ENCODE results near the gene SPRED2.
A peak's percentile ranks its signal among the peaks of the same experiment; 100 is the strongest.

SPRED2 gene

GRCh38 chr2:65438137-65438899, 5.9 kb upstream of the SPRED2 start:
- DNase-seq (ENCODE audit: low read depth) = no peak

GRCh38 chr2:65437392-65438135, 5.2 kb upstream of the SPRED2 start:
- DNase-seq (ENCODE audit: low read depth) = no peak

DNA sequence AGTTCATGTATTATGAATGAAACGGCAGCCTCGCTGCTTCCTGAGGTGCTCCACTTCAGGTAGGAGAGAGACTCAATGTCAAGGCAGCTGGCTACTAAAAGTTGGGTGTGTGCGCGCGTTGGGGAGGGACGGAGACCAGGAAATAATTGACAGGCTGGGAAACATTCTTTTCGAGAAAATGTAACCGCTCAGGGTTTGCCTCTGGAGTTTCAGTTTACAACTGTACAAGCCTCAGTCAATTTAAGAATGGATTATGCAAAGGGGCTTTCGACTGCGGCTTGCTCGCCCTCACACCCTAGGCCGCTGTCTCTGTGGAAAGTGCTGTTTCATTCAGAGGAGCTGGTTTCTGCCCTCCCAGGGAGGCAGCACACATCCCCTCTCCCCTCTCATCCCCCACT, 4.4 kb upstream of the SPRED2 start:
- DNase-seq (ENCODE audit: low read depth) = no peak

DNA sequence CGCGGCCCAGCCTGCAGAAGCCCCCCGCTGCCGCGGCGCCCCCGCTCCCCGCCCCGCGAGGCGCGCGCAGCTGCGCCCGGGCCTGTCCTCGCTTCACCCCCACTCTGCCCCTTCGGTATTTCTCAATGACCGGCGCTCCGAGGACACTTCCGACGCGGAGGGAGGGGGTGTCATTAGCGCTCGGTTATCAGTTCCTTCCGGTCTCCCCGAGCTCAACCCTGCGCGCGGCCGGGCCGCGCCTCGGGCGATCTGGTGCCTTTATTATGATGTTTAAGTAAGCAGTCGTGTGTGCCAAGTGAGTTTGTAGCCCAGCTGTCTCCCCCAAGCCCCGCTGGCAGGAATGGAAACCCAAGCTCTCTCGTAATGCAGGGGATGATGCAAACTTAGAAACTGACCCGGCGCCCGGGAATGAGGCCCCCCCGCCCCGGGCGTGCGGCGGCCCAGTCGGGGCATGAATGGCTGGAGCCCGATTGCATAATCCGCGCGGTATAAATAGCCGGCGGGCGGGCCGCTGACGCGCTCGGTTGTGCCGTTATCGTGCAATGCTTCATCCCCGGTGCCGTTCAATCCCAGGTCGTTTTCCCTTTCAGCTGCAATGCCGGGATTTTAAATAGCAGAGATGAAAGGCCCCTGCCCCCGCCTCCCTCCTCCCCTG, 3.9 kb upstream of the SPRED2 start:
- DNase-seq (ENCODE audit: low read depth) = peak; percentile 87

- no peak for DNase-seq (ENCODE audit: low read depth)
Observed at GRCh38 chr2:65435625-65436168, 3.3 kb upstream of the SPRED2 start.

GRCh38 chr2:65434592-65435241, 2.3 kb upstream of the SPRED2 start:
- no peak for DNase-seq (ENCODE audit: low read depth)

GRCh38 chr2:65431421-65432226, 775 bp downstream of the SPRED2 start:
- no peak for DNase-seq (ENCODE audit: low read depth)

DNA sequence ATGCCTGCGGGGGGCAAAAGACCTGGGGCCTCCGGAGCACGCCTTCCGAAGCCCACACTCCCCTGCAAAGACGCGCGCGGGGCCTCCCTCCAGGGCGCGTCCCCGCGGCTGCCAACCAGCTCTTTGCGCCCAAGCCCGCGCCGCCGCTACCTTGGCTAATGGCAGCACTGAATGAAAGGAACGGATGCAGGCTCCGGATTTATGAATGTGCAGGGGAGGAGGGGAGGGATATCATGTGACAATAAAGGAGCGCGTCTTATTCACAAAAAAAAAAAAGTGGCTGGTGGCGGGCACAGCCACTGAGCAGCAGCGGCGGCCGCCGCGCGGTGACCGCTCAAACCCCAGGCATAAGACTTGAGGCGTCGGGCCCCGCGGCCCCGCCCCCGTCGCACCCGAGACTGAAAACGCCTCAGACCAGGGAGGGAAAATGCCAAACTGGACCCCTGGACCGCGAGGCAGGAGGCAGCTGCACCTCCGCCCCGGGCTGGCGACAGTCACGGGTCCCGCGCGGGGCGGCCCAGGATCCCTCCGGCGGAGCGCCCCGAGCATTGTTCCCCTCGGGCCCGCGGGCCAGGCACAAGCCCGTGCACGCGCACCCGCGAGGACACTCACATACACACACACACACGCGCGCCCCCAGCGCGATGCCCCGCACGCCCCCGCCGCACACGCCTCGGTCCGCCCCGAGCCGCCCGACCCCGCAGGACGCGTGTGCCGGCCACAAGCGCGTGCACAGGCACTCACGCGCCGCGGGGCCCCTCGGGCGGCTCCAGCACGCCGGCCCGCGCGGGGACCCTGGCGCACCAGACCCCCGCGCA, 1.6 kb downstream of the SPRED2 start:
- no peak for DNase-seq (ENCODE audit: low read depth)

DNA sequence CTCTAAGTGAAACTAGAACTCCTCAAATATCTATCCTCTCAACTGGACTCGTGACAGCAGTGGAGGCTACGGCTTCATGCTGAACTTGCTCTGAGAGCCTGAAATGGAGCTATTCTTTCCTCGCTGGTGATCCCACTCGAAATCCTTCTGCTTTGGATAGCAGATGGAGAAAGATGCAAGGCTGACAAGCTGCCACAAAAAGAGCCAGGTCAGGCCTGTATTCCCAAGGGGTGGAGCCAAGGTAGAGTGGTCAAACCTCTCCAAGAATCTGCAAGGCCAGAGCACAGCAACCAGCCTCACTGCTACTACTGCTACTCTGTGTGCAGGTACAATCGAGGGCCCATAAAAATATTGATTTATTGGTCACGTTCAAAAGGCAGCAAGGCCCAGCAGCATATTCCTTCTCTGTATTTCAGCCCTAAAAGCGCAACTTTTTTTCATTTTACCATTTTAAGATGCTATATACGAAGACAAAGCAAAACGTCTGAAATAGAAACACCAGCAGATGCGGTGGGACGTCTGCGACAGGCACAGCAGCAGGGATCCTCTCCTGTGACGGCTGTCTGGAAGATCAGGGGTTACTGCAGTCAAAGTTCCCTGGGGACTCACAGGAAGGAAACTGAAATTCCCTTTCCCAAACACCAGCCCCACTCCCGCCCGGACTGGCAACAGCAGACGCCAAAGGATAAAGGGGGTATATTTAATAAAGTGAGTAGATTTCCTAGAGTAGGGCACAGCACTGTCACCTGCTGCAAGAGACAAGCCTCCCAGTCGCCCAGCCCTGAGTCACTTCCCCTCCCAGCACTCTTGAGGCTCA, 2.4 kb downstream of the SPRED2 start:
- no peak for DNase-seq (ENCODE audit: low read depth)

- no peak for DNase-seq (ENCODE audit: low read depth)
Observed at GRCh38 chr2:65427532-65427931, 4.9 kb downstream of the SPRED2 start.

DNA sequence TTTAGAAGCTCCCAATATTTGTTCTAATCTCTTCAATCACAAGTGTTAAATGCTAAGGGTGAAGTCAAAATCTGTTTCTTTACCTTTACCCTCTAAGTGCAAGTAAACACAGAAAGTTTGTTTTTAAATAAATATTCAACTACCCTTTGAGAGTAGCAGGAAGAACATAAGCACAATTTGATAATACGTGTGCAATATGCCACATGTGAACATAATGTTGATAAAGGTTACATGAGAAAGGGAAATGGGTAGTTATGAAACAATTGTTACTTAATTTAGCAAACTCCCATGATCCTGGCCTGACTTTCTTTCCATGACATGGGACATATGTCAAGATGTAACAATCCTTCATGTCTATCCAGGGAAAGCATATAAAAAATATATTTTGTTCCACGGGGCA, 7.1 kb downstream of the SPRED2 start:
- no peak for DNase-seq (ENCODE audit: low read depth)

DNA sequence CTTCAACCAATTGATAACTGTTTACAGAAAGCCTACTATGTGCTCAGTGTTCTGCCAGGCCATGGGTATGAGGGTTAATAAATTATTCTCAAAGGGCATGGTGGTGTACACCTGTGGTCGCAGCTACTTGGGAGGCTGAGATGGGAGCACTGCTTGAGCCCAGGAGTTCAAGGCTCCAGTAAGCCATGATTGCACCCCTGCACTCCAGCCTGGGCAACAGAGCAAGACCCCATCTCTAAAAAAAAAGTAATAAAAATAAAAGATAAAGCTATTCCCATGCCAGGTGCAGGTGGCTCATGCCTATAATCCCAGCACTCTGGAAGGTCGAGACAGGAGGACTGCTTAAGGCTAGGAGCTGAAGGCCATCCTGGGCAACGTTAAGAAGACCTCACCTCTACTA, 8.0 kb downstream of the SPRED2 start:
- no peak for DNase-seq (ENCODE audit: low read depth)

DNA sequence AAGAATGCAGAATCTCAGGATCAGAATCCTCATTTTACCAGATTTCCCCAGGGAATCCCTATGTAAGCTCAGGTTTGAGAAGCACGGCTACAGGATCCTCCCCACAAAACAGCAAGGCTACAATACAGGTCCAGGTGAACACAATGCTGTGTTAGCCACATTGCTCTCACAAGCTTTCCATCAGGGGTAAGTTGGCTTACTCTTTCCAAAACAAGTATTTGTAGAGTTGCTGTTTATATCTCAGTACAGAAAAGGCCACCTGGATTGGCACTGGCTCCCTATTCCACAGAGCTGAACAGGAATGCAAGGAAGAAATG, 11.0 kb downstream of the SPRED2 start:
- no peak for DNase-seq (ENCODE audit: low read depth)

DNA sequence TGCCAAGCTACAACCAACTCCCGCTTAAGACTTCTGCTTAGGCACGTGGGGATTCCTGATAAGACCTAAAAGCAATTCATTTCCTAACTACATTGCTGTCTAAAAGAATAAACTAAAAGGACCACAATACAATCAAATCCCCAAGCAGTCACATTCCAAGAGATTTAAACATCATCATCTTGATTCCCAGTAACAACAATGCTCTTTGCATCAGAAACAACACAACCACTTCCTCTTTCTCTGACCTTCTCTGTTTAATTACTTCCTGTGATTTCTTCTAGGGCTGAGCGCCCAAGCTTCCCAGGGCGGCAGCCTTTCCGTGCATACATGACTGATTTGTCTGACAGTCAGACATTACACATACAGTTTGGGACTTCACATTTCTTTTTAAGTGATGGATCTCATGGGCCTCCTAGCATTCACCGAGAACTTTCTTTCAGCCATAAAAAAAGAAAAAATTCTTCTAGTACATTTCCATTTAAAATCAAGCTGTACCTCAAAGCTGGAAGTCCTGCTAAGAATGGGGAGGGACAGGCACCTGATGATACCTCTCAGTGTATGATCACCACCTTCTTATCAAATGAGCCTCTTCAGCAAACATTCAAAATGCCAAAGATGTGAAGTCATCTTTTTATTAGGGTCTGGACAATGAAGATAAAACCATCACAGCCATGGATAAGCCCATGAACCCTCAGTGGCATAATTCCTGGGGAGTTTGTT, 11.5 kb downstream of the SPRED2 start:
- DNase-seq (ENCODE audit: low read depth) = peak; percentile 28

DNA sequence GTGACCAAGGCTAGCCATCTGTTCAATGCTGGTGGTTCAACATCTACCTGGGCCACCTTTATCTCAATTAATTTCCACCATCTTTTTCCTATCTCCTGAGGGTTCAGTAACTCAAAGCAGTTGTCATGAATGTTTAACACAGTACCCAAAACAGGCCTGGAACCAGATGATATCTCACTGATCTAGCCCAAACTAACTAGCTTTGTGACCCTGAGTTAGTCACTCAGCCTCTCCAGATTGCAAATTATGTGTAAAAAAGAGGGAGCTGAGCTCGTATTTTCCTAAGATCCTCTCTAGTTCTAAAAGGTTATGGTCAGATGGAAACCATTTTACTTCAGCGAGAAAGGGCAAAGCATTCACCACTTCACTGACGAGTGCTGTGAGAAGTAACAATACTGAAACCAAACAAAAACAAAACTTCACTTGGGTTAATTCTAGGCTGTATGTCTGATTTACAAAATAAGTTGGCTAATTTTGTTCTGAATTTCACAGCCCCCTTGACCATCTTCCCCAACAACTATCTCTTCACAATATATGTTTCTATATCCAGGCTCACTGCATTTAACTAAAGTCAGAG, 14.8 kb downstream of the SPRED2 start:
- no peak for DNase-seq (ENCODE audit: low read depth)

DNA sequence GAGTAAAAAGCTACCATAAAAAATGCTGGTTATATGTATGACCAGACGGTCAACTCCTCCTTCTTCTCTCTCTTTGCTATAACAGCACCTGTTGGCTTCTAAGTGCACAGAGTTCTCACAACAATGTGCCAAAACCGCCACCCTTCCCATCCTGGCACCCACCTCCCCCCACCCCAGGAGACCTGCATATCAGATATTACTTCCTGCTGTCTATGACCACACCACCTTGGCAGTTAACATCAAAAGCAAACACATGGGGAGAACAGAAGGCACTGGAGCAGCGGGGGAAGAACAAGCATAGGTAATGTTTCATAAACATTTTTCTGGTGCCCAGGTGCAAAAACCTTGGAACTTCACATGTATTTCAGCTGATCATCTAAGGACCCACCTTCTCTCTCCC, 15.5 kb downstream of the SPRED2 start:
- DNase-seq (ENCODE audit: low read depth) = no peak

DNA sequence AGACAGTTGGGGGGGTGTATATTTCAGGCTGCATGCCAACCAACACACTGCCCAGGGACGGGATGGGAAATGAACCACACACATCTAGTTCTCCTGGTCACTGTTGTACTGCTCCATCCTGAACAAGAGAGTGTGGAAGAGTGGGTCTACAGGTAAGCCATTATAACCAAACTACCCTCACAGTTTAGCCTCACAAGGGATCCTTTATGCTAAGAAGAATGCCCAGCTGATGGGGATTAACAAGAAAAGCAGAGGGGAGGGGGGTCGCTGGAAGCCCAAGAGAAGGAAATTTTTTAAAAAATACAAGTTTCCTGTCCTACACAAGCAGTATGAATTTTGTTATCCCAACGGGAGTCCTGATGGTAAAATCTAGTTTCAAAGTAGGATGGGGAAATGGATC, 16.1 kb downstream of the SPRED2 start:
- DNase-seq (ENCODE audit: low read depth) = no peak

- DNase-seq (ENCODE audit: low read depth) = no peak
Observed at GRCh38 chr2:65415091-65415490, 17.3 kb downstream of the SPRED2 start.

DNA sequence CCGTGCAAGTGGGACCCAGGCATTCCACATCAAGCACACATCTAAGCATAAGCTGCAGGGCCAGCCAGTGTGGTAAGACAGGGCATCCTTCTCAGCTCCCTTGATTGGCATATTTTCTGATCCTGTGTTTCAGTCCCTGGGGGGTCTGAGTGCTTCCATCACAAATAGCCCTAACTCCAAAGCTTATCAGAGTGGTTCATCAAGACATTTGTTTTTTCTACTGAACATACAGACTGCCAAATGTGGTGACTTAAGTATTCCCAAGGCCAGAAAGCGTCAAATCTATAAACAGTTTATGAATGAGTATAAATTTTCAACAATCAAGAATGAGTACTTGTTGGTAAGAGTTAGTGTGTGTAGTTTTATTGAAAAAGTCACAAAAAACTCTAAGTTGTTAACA, 18.8 kb downstream of the SPRED2 start:
- DNase-seq (ENCODE audit: low read depth) = no peak
